ENCODE data around the gene RTN3.

The RTN3 gene

GRCh38 chr11:63710476-63711217 lies 29.3 kb downstream of the RTN3 start:
- no peaks in the 10 kb centered on the region for H3K4me1 ChIP-seq (ENCODE audit: control insufficient read depth, insufficient read depth, low read length)
- no peaks in the 10 kb centered on the region for H3K9me3 ChIP-seq (ENCODE audit: control insufficient read depth in 2 of 2, low read length in 2 of 2)
- no peaks in the 10 kb centered on the region for H3K27me3 ChIP-seq (ENCODE audit: control insufficient read depth in 1 of 2, insufficient read depth in 2 of 2, low read length in 2 of 2)
- no peak overlapping the region for H3K4me3 ChIP-seq (ENCODE audit: low read length in 2 of 2)
- no peaks in the 10 kb centered on the region for H3K36me3 ChIP-seq (ENCODE audit: control insufficient read depth in 2 of 2, insufficient read depth in 2 of 2, low read length in 2 of 2)
- no peak overlapping the region for H3K9ac ChIP-seq (ENCODE audit: low read length in 2 of 2)
- H3K27ac ChIP-seq (ENCODE audit: low read length): no peak overlapping the region

- H3K4me3 ChIP-seq (ENCODE audit: low read length in 2 of 2): no peak overlapping the region
- no peaks in the 10 kb centered on the region for H3K4me1 ChIP-seq (ENCODE audit: control insufficient read depth, insufficient read depth, low read length)
- H3K36me3 ChIP-seq (ENCODE audit: control insufficient read depth in 2 of 2, insufficient read depth in 2 of 2, low read length in 2 of 2): no peaks in the 10 kb centered on the region
- H3K9me3 ChIP-seq (ENCODE audit: control insufficient read depth in 2 of 2, low read length in 2 of 2): no peaks in the 10 kb centered on the region
- H3K9ac ChIP-seq (ENCODE audit: low read length in 2 of 2): no peak overlapping the region
- no peaks in the 10 kb centered on the region for H3K27me3 ChIP-seq (ENCODE audit: control insufficient read depth in 1 of 2, insufficient read depth in 2 of 2, low read length in 2 of 2)
- no peak overlapping the region for H3K27ac ChIP-seq (ENCODE audit: low read length)
Measured at GRCh38 chr11:63711838-63712237, 30.5 kb downstream of the RTN3 start.

GRCh38 chr11:63713766-63714165 lies 32.5 kb downstream of the RTN3 start:
- Histone ChIP-seq H3K36me3 (ENCODE audit: control insufficient read depth in 2 of 2, insufficient read depth in 2 of 2, low read length in 2 of 2) (no peaks in the 10 kb centered on the region), H3K9ac (ENCODE audit: low read length in 2 of 2) (no peak overlapping the region), H3K27ac (ENCODE audit: low read length) (no peak overlapping the region), H3K9me3 (ENCODE audit: control insufficient read depth in 2 of 2, low read length in 2 of 2) (no peaks in the 10 kb centered on the region), H3K4me3 (ENCODE audit: low read length in 2 of 2) (no peak overlapping the region), H3K27me3 (ENCODE audit: control insufficient read depth in 1 of 2, insufficient read depth in 2 of 2, low read length in 2 of 2) (no peaks in the 10 kb centered on the region), H3K4me1 (ENCODE audit: control insufficient read depth, insufficient read depth, low read length) (no peaks in the 10 kb centered on the region)

- Histone ChIP-seq H3K36me3 (ENCODE audit: control insufficient read depth in 2 of 2, insufficient read depth in 2 of 2, low read length in 2 of 2) (peaks cover 0 to 4% of the 10 kb centered on the region in 2 donors), H3K27ac (ENCODE audit: low read length) (no peak overlapping the region), H3K9me3 (ENCODE audit: control insufficient read depth in 2 of 2, low read length in 2 of 2) (no peaks in the 10 kb centered on the region), H3K4me1 (ENCODE audit: control insufficient read depth, insufficient read depth, low read length) (no peaks in the 10 kb centered on the region), H3K27me3 (ENCODE audit: control insufficient read depth in 1 of 2, insufficient read depth in 2 of 2, low read length in 2 of 2) (no peaks in the 10 kb centered on the region), H3K9ac (ENCODE audit: low read length in 2 of 2) (no peak overlapping the region), H3K4me3 (ENCODE audit: low read length in 2 of 2) (no peak overlapping the region)
Measured at GRCh38 chr11:63716046-63716445, 34.7 kb downstream of the RTN3 start.

GRCh38 chr11:63719001-63719400 lies 37.7 kb downstream of the RTN3 start:
- Histone ChIP-seq H3K4me1 (ENCODE audit: control insufficient read depth, insufficient read depth, low read length) (no peaks in the 10 kb centered on the region), H3K27me3 (ENCODE audit: control insufficient read depth in 1 of 2, insufficient read depth in 2 of 2, low read length in 2 of 2) (no peaks in the 10 kb centered on the region), H3K9ac (ENCODE audit: low read length in 2 of 2) (no peak overlapping the region), H3K4me3 (ENCODE audit: low read length in 2 of 2) (no peak overlapping the region), H3K9me3 (ENCODE audit: control insufficient read depth in 2 of 2, low read length in 2 of 2) (no peaks in the 10 kb centered on the region), H3K27ac (ENCODE audit: low read length) (no peak overlapping the region), H3K36me3 (ENCODE audit: control insufficient read depth in 2 of 2, insufficient read depth in 2 of 2, low read length in 2 of 2) (peaks cover 0 to 4% of the 10 kb centered on the region in 2 donors)

GRCh38 chr11:63719987-63720386 lies 38.7 kb downstream of the RTN3 start:
- Histone ChIP-seq H3K9ac (ENCODE audit: low read length in 2 of 2) (no peak overlapping the region), H3K4me3 (ENCODE audit: low read length in 2 of 2) (no peak overlapping the region), H3K4me1 (ENCODE audit: control insufficient read depth, insufficient read depth, low read length) (no peaks in the 10 kb centered on the region), H3K27ac (ENCODE audit: low read length) (no peak overlapping the region), H3K36me3 (ENCODE audit: control insufficient read depth in 2 of 2, insufficient read depth in 2 of 2, low read length in 2 of 2) (peaks cover 0 to 4% of the 10 kb centered on the region in 2 donors), H3K27me3 (ENCODE audit: control insufficient read depth in 1 of 2, insufficient read depth in 2 of 2, low read length in 2 of 2) (no peaks in the 10 kb centered on the region), H3K9me3 (ENCODE audit: control insufficient read depth in 2 of 2, low read length in 2 of 2) (no peaks in the 10 kb centered on the region)

GRCh38 chr11:63720611-63721010 lies 39.3 kb downstream of the RTN3 start:
- H3K4me3 ChIP-seq (ENCODE audit: low read length in 2 of 2): no peak overlapping the region
- H3K9ac ChIP-seq (ENCODE audit: low read length in 2 of 2): no peak overlapping the region
- peaks cover 0 to 4% of the 10 kb centered on the region in 2 donors for H3K36me3 ChIP-seq (ENCODE audit: control insufficient read depth in 2 of 2, insufficient read depth in 2 of 2, low read length in 2 of 2)
- H3K27me3 ChIP-seq (ENCODE audit: control insufficient read depth in 1 of 2, insufficient read depth in 2 of 2, low read length in 2 of 2): no peaks in the 10 kb centered on the region
- no peak overlapping the region for H3K27ac ChIP-seq (ENCODE audit: low read length)
- H3K4me1 ChIP-seq (ENCODE audit: control insufficient read depth, insufficient read depth, low read length): no peaks in the 10 kb centered on the region
- no peaks in the 10 kb centered on the region for H3K9me3 ChIP-seq (ENCODE audit: control insufficient read depth in 2 of 2, low read length in 2 of 2)

- Histone ChIP-seq H3K36me3 (ENCODE audit: control insufficient read depth in 2 of 2, insufficient read depth in 2 of 2, low read length in 2 of 2) (peaks cover 0 to 2% of the 10 kb centered on the region in 2 donors), H3K9ac (ENCODE audit: low read length in 2 of 2) (no peak overlapping the region), H3K9me3 (ENCODE audit: control insufficient read depth in 2 of 2, low read length in 2 of 2) (no peaks in the 10 kb centered on the region), H3K4me3 (ENCODE audit: low read length in 2 of 2) (no peak overlapping the region), H3K4me1 (ENCODE audit: control insufficient read depth, insufficient read depth, low read length) (no peaks in the 10 kb centered on the region), H3K27ac (ENCODE audit: low read length) (no peak overlapping the region), H3K27me3 (ENCODE audit: control insufficient read depth in 1 of 2, insufficient read depth in 2 of 2, low read length in 2 of 2) (no peaks in the 10 kb centered on the region)
Measured at GRCh38 chr11:63729326-63729725, 48.0 kb downstream of the RTN3 start.

- H3K9me3 ChIP-seq (ENCODE audit: control insufficient read depth in 2 of 2, low read length in 2 of 2): no peaks in the 10 kb centered on the region
- no peaks in the 10 kb centered on the region for H3K4me1 ChIP-seq (ENCODE audit: control insufficient read depth, insufficient read depth, low read length)
- no peaks in the 10 kb centered on the region for H3K36me3 ChIP-seq (ENCODE audit: control insufficient read depth in 2 of 2, insufficient read depth in 2 of 2, low read length in 2 of 2)
- H3K9ac ChIP-seq (ENCODE audit: low read length in 2 of 2): no peak overlapping the region
- no peak overlapping the region for H3K4me3 ChIP-seq (ENCODE audit: low read length in 2 of 2)
- no peak overlapping the region for H3K27ac ChIP-seq (ENCODE audit: low read length)
- H3K27me3 ChIP-seq (ENCODE audit: control insufficient read depth in 1 of 2, insufficient read depth in 2 of 2, low read length in 2 of 2): no peaks in the 10 kb centered on the region
Measured at GRCh38 chr11:63736864-63737263, 55.6 kb downstream of the RTN3 start.

GRCh38 chr11:63737718-63738117 lies 56.4 kb downstream of the RTN3 start:
- H3K9me3 ChIP-seq (ENCODE audit: control insufficient read depth in 2 of 2, low read length in 2 of 2): no peaks in the 10 kb centered on the region
- H3K4me1 ChIP-seq (ENCODE audit: control insufficient read depth, insufficient read depth, low read length): no peaks in the 10 kb centered on the region
- no peak overlapping the region for H3K9ac ChIP-seq (ENCODE audit: low read length in 2 of 2)
- no peak overlapping the region for H3K4me3 ChIP-seq (ENCODE audit: low read length in 2 of 2)
- no peaks in the 10 kb centered on the region for H3K27me3 ChIP-seq (ENCODE audit: control insufficient read depth in 1 of 2, insufficient read depth in 2 of 2, low read length in 2 of 2)
- H3K36me3 ChIP-seq (ENCODE audit: control insufficient read depth in 2 of 2, insufficient read depth in 2 of 2, low read length in 2 of 2): no peaks in the 10 kb centered on the region
- no peak overlapping the region for H3K27ac ChIP-seq (ENCODE audit: low read length)

GRCh38 chr11:63738720-63739360 lies 57.5 kb downstream of the RTN3 start:
- H3K27ac ChIP-seq (ENCODE audit: low read length): no peak overlapping the region
- no peaks in the 10 kb centered on the region for H3K27me3 ChIP-seq (ENCODE audit: control insufficient read depth in 1 of 2, insufficient read depth in 2 of 2, low read length in 2 of 2)
- H3K36me3 ChIP-seq (ENCODE audit: control insufficient read depth in 2 of 2, insufficient read depth in 2 of 2, low read length in 2 of 2): no peaks in the 10 kb centered on the region
- no peak overlapping the region for H3K9ac ChIP-seq (ENCODE audit: low read length in 2 of 2)
- no peaks in the 10 kb centered on the region for H3K4me1 ChIP-seq (ENCODE audit: control insufficient read depth, insufficient read depth, low read length)
- no peak overlapping the region for H3K4me3 ChIP-seq (ENCODE audit: low read length in 2 of 2)
- no peaks in the 10 kb centered on the region for H3K9me3 ChIP-seq (ENCODE audit: control insufficient read depth in 2 of 2, low read length in 2 of 2)
